Cardiac septum (tissue), 1 donor: Measurements from ENCODE around the gene NFIA. TPM values are rescaled to one million over a fixed set of nuclear protein-coding genes. Genes with fewer than 3 reads are reported as not detected.
"Not testable (repeated sequence)": the region's sequence is repeated elsewhere in the genome, so short reads cannot be mapped to it uniquely, and the experiment has no call there.

Experiments
- DNase-seq: peaks from one replicate; pipeline ENCODE4 v3.0.0-alpha.2; 2020; ENCODE audit warnings: low spot score
- intact Hi-C: fragments of 100-400 bp; cut with DNase I; formaldehyde crosslinking; loops from one replicate; pipeline ENCODE4 v1.14.0; 2022
- total RNA-seq: library from RNA; stranded (reverse); fragmentation: NEBNext Ultra II Directional; extraction: Animal tissue kit (Norgen Biotek cat#: 25700); gene quantifications from one replicate; pipeline ENCODE4 v1.2.1, GENCODE V29; 2021
- donor health status: DM: no; HTN: no; CAD: no.

Gene NFIA
- total RNA-seq, 1 donor from 2014 or later: 78.6 TPM

- DNase-seq: peak; percentile 90
- intact Hi-C loops: loop anchor here (1.0 to 10.0 kb wide), 6 partner anchors 116 to 471 kb away; no protein-coding TSS in a partner anchor
These were observed 371.0 kb downstream of the NFIA start for GRCh38 chr1:61453111-61453961.

GRCh38 chr1:61455400-61455799 lies 373.0 kb downstream of the NFIA start:
- intact Hi-C loops: loop anchor here (10.0 kb wide), 1 partner anchor 271 kb away; no protein-coding TSS in a partner anchor
- DNase-seq: no peak

- intact Hi-C loops: loop anchor here (10.0 kb wide), 1 partner anchor 273 kb away; no protein-coding TSS in a partner anchor
- no peak for DNase-seq
These were observed 375.2 kb downstream of the NFIA start for GRCh38 chr1:61457526-61458040.

- intact Hi-C loops: loop anchor here (10.0 kb wide), 1 partner anchor 275 kb away; no protein-coding TSS in a partner anchor
- DNase-seq: no peak
These were observed 377.0 kb downstream of the NFIA start for GRCh38 chr1:61459345-61459744.

GRCh38 chr1:61460191-61460590 lies 377.8 kb downstream of the NFIA start:
- no peak for DNase-seq
- intact Hi-C loops: no loop called here

GRCh38 chr1:61461406-61462384 lies 379.3 kb downstream of the NFIA start:
- DNase-seq: no peak

GRCh38 chr1:61462628-61463027 lies 380.3 kb downstream of the NFIA start:
- no peak for DNase-seq
- intact Hi-C loops: no loop called here

More at GRCh38 chr1:61461406-61462384, 379.3 kb downstream of the NFIA start:
- intact Hi-C loops: no loop called here

- intact Hi-C loops: no loop called here
- DNase-seq: no peak
These were observed 380.9 kb downstream of the NFIA start for GRCh38 chr1:61463220-61463619.

- intact Hi-C loops, DNase-seq: not testable (repeated sequence)
These were observed 385.5 kb downstream of the NFIA start for GRCh38 chr1:61467836-61468235.

- intact Hi-C loops: no loop called here
- DNase-seq: no peak
These were observed 387.0 kb downstream of the NFIA start for GRCh38 chr1:61469365-61469764.

- DNase-seq: no peak
- intact Hi-C loops: no loop called here
These were observed 390.5 kb downstream of the NFIA start for GRCh38 chr1:61472876-61473275.

- no peak for DNase-seq
- intact Hi-C loops: no loop called here
These were observed 392.0 kb downstream of the NFIA start for GRCh38 chr1:61474269-61474817.

- intact Hi-C loops: no loop called here
These were observed 392.6 kb downstream of the NFIA start for GRCh38 chr1:61474963-61475362.

GRCh38 chr1:61477301-61477700 lies 394.9 kb downstream of the NFIA start:
- intact Hi-C loops: no loop called here
- no peak for DNase-seq

More at GRCh38 chr1:61474963-61475362, 392.6 kb downstream of the NFIA start:
- no peak for DNase-seq

GRCh38 chr1:61480273-61480935 lies 398.0 kb downstream of the NFIA start:
- intact Hi-C loops: no loop called here
- no peak for DNase-seq

GRCh38 chr1:61481315-61481715 lies 399.0 kb downstream of the NFIA start:
- DNase-seq: no peak
- intact Hi-C loops: no loop called here

GRCh38 chr1:61482170-61482734 lies 399.9 kb downstream of the NFIA start:
- DNase-seq: no peak
- intact Hi-C loops: no loop called here

GRCh38 chr1:61486783-61487536 lies 404.6 kb downstream of the NFIA start:
- intact Hi-C loops: no loop called here
- DNase-seq: no peak
